Vagina (tissue), 2 donors: Measurements from ENCODE around the gene FNDC10.

Experiments
- CTCF ChIP-seq, 3 experiments: fragments of 450-650 bp in 2 of 3; fragments of 200-600 bp in 1 of 3; sonication (generic) in 1 of 3; IDR thresholded peaks; one replicate each; pipeline ENCODE4 v1.5.1; 2017 to 2019; ENCODE audit warnings: antibody characterized with exemption in 3 of 3, mild to moderate bottlenecking in 2 of 3, moderate library complexity in 2 of 3
- POLR2A ChIP-seq, 2 donors: fragments of 450-650 bp; IDR thresholded peaks; one replicate each; pipeline ENCODE4 v1.6.1; 2017; ENCODE audit warnings: antibody characterized with exemption in 2 of 2, mild to moderate bottlenecking in 2 of 2, moderate library complexity in 2 of 2

GRCh38 chr1:1630965-1631781, 31.2 kb upstream of the FNDC10 start:
- TF ChIP-seq CTCF (IDR thresholded peaks at IDR 0.05), result no peak
- TF ChIP-seq POLR2A (IDR thresholded peaks at IDR 0.05), result no peak
